HG02938 (cell line): ENCODE data around the gene ERC2.

ENCODE experiments used
- ATAC-seq: cut with Tn5 transposase; IDR thresholded peaks from one replicate; pipeline ENCODE4 v1.9.1; 2021; ENCODE audit warnings: mild to moderate bottlenecking, moderate library complexity; ENCODE audit not compliant: unreplicated experiment

ERC2 gene

DNA sequence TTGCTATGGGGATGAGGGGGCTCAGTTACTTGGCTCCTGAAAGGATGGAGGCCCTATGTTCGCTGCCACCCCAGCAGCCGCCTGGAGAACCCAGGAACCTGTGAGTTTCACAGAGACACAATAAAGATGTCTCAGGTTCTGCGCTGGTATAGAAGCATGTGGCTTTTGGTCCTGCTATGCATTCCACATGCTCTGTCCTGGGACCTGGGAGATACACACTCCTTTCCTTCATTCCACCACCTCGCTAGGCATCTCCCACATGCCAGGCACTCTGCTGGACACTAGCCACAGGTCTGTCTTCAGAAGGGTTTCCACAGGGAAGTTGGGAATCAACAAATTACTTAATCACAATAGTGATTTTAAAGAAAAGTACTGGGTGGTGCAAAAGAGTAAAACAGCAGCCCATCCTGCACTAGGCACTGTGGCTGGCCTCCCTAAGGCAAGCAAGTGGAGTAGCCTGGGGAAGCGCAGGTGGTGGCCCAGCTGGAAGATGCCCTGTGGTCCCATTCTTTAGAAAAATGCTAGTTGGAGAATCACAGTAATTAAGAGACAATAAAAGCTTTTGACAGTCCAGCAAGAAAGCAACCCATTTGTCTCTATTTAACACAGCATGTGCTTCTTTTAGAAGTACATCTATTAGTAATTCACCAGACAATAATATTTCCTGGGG, 572.2 kb downstream of the ERC2 start:
- ATAC-seq, result no peak

- no peak for ATAC-seq
Measured at GRCh38 chr3:55894605-55895004, 573.7 kb downstream of the ERC2 start.

- ATAC-seq, result no peak
Measured at GRCh38 chr3:55893045-55893664, 575.1 kb downstream of the ERC2 start.

GRCh38 chr3:55891106-55891505, 577.2 kb downstream of the ERC2 start:
- no peak for ATAC-seq

DNA sequence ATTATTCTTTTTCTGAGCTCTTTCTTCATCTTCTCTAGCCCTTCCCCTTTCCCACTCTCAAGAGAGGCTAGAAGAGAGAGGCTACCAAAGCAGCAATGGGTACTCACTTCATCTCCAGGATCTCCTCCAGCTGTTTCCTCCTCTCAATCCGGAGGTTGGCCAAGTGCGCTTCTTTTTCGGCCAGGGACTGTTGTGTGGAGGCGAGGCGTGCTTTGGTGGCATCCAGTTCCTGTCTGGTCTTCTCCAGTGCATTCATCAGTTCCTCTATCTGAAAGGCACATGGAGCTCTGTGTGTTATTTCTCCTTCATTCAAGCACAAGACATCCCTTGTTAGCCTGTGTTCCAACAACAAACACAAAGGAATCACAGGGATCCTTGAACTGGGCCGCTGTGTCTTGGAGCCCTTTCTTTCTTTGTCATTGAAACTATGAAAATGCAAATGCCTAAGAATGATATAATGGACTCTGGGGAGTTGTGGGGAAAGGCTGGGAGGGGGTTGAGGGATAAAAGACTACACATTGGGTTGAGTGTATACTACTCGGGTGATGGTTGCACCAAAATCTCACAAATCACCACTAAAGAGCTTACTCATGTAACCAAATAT, 579.9 kb downstream of the ERC2 start:
- ATAC-seq, result no peak

DNA sequence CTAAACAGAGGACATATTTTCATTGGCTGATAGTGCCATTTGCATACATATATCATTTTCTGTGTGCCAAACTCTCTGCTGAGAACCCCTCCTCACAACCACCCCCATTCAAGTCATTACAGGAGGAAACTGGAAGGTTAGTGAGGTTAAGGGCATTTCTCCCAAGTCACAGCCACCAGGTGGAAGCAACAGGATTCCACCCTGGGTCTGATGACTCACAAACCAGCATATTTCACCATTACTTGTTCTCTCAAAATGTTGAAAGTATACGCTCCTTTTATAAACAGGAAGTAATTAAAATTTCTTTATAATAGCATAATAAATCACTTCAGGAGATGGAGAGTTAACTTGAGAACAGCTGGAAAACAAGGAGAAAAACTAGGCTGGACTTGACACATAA, 582.5 kb downstream of the ERC2 start:
- no peak for ATAC-seq

GRCh38 chr3:55884491-55885285, 583.6 kb downstream of the ERC2 start:
- ATAC-seq, result no peak

DNA sequence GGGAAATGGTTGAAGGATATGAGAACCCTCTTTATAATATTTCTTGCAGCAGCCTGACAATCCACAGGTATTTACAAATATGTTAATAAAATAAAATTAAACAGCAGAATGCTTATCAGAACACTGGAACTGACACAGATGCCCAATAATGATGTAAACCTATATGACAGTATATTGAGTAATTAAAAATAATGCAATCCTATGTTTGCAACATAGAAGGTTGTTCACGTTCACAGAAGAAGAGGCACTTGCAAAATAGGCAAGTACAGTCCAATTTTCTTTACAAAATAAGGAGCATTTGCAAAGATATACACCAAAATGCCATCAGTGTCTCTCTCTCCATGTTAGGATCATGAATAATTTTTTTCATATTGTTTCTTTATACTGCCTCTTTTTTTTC, 584.2 kb downstream of the ERC2 start:
- no peak for ATAC-seq

GRCh38 chr3:55882006-55882405, 586.3 kb downstream of the ERC2 start:
- ATAC-seq, result no peak

DNA sequence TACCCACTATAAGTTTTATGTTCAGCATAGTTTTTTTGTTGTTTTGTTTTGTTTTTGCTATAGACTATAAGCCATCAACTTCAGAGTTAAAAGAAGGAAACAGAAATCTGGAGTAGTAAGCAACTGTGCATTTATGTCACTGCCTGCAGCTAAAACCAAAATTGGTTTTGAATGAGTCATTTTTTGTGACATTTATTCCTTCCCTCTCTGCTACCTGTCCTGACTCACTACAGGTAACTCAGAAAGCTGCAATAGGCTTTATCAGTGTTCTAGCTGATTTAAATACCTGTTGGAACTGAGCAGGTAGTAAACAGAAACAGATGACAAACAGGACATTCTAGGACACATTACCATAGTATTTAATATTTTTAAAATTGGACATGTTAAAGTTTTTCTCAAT, 587.9 kb downstream of the ERC2 start:
- no peak for ATAC-seq

DNA sequence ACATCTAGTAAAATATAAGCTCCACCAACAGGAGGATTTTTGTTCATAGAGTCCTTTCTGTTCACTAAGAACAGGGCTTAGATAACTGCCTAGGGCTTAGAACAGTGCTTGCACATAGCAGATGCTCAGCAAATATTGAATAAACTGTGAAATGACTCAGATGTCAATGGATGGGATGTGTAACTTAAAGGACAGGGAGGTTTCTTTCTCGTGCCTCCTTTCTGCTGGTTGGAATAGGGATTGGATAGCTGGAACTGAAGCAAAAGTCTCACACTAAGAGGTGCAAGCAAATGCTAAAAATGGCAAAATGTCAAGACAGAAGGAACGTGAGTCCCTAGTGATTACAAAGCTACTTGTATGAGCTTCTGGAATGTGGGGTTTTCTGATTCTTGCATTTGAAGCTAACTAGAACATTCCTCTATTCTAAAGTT, 588.4 kb downstream of the ERC2 start:
- no peak for ATAC-seq

- ATAC-seq, result no peak
Measured at GRCh38 chr3:55877703-55878102, 590.6 kb downstream of the ERC2 start.

GRCh38 chr3:55876560-55876959, 591.7 kb downstream of the ERC2 start:
- no peak for ATAC-seq

DNA sequence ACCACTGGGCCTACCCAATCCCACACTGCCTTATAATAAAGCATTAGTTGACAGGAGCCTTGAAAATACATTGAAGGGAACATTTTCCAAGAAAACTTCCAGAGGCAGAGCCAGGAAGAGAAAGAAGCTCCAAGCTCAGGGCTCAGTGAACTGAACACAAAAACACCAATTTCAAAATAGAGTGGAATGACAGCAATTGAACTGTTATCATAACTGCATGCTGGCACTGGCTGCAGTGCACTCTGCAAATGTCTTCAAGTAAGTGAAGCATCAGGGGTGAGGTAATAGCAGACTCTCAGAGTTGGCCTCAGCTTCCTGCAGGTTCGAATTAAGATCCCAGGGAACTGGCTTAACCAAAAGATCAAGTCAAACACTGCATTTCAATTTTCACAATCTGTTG, 593.2 kb downstream of the ERC2 start:
- ATAC-seq, result no peak

DNA sequence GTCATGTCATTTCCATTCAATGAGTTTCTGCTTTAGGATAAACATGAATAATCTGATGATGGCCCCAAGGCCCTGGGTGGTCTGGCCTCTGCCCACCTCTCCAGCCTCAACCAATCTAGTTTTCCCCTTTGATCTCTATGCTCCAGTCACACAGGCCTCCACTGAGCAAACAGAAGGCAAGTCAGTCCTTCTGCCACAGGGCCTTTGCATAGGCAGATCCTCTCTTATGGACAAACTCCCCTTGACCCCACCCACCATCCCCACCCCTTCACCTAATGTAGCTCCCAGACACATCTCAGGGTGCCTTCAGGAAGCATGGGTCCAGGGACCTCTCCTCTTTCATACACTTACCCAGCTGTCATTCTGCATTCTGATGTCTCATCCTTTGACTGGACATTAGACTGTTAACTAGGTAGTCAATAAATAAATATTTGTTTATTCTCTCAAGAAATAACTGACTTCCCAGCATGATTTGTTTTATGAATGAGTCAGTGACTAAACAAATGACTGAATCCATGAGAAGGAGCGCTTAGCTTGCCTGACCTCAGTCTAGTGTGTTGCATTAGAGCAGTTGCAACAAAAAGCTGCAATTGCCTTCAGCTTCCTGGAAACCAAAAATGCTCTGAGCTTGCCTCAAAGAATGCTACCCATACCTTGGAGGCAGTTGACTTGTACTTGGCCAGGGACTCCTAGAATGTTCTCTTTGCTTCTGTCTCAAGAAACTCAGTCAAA, 594.6 kb downstream of the ERC2 start:
- no peak for ATAC-seq

DNA sequence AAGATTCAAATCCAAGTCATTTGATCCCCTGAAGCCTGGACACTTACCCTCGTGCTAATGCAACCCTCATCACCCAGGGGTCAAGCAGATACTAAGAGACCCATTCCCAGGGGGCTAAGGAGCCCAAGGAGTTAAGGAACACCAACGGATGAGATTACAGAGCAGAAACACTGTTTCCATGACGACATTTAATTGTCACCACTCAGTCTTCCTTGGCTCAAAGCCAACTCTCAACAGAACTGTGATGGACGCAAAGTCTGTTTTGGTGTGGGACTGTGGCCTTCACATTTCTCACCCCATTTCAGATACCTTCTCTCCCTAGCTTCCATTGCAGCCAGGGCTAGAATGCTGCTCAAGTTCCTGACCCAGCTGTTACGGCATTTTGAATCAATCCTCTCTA, 597.7 kb downstream of the ERC2 start:
- no peak for ATAC-seq

DNA sequence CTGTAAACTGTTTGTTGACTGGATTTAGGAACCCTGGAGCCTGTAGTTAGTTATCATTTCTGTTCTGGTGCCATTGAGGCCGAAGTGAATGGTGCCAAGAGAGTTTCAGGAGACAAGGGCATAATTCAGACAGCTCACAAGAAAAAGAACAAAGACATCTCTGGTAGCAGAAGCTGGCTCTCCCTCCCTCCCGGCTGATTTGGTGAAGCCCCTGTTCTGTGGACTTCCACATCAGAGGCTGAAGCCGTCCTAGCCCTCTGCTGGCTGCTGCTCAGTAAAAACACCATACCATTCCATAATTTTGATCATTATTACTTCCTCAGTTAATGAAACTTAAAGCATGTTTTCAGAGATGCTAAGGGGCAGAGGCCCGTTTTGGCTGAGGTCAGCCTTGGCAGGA, 599.9 kb downstream of the ERC2 start:
- ATAC-seq, result no peak

DNA sequence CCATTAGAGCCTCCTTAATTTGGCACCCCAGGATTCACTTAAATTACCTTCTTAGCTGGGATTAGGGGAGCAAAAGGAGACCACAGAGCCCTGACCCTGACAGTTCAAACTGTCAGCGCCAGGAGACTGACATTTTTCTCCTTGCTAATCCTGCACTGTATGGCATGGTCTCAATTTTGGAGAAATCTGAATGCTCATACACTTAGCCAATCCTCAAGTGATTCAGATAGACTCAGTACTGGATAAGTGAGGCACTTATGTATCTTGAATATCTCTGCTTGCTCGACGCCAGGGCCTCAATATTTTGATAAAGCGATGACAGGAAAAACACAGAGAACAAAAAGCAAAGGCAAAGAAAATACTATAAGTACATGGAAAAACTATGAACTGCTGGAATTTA, 605.2 kb downstream of the ERC2 start:
- ATAC-seq, result no peak

DNA sequence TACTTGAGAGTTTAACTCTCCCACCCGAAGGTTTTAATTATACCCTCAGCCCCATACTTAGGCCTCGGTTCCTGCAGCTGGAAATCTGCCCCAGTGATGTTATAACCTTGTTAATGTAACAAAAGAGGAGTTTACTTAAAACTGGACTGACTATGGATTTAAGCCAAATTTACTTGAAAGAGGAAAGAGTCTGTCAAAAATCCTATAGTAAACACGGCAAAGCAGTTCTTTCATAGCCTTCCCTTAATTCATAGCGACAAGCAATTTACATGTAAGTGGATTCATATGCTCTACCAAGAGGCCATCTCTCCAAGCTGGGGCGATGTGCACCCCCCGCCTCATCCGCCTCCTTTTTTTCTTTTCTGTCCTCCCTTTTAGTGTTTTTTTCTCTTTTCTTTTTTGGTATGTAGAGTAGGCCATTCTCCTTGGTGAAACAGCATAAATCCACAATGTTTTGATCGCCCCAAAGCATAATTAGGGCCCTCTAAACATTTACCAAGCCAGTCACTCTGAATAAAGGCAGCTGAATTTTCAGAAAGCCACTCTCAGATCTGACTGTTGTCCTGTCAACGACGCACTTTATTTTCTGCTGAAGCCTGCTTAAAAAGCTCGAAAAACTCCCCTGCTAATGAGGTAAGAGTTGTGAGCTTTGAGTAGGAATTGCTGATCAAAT, 608.1 kb downstream of the ERC2 start:
- no peak for ATAC-seq

DNA sequence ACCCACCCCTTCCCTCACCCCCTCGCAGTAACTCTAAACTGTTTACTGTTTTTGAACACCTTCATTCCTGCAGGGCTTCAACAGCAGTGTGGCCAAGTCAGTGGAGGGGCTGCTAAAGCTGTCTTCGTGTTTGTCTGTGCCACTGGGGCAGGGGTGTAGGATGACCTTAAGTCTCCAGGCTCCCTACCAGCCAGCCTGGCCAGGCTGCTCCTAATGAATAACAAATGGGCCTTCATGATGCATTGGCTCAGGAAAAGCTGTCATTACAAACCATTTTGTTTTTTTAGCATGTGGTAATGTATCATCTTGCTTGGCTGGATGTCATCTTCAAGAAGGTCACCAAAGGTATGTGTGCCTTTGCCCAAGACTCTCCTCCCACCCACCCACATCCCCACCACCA, 609.0 kb downstream of the ERC2 start:
- no peak for ATAC-seq

GRCh38 chr3:55858727-55859126, 609.5 kb downstream of the ERC2 start:
- no peak for ATAC-seq
